GM10266 (cell line): ENCODE results near the gene ZBTB46.
A peak's percentile ranks its signal among the peaks of the same experiment; 100 is the strongest.
"Not testable (repeated sequence)": the region's sequence is repeated elsewhere in the genome, so short reads cannot be mapped to it uniquely, and the experiment has no call there.

Experiments used
- DNase-seq: peaks from one replicate; pipeline ENCODE4 v3.0.0; 2012; ENCODE audit errors: extremely low spot score
- CTCF ChIP-seq: IDR thresholded peaks from 2 replicates; pipeline ENCODE4 v1.5.1; 2012; ENCODE audit warnings: mild to moderate bottlenecking, low read depth; ENCODE audit not compliant: control insufficient read depth, insufficient read depth; ENCODE audit errors: missing control alignments

ZBTB46 gene

GRCh38 chr20:63830841-63831588 is at the start of gene ZBTB46:
Gene ZBTB46, minus strand, starts transcription at chr20:63831264. Its CDS starts 40,507 bp downstream, at chr20:63790757.
- TF ChIP-seq CTCF, result peak; percentile 1
- DNase-seq, result peak; percentile 99

- no peak for TF ChIP-seq CTCF
- DNase-seq, result no peak
Measured at GRCh38 chr20:63878899-63879663, 48.0 kb upstream of the ZBTB46 start.

- no peak for TF ChIP-seq CTCF
- no peak for DNase-seq
Measured at GRCh38 chr20:63877755-63878470, 46.8 kb upstream of the ZBTB46 start.

GRCh38 chr20:63876489-63877036 is 45.5 kb upstream of the ZBTB46 start:
- no peak for TF ChIP-seq CTCF
- DNase-seq, result no peak

GRCh38 chr20:63874241-63874640 is 43.2 kb upstream of the ZBTB46 start:
- not testable (repeated sequence) for DNase-seq

GRCh38 chr20:63873477-63873971 is 42.5 kb upstream of the ZBTB46 start:
- DNase-seq, result no peak
- no peak for TF ChIP-seq CTCF

GRCh38 chr20:63868264-63868663 is 37.2 kb upstream of the ZBTB46 start:
- TF ChIP-seq CTCF, result no peak
- DNase-seq, result no peak

- DNase-seq, result not testable (repeated sequence)
Measured at GRCh38 chr20:63867042-63867441, 36.0 kb upstream of the ZBTB46 start.
